ENCODE measurements around the gene ME3.

Gene ME3

GRCh38 chr11:86692317-86692716 is 19.9 kb upstream of the ME3 start:
- no peak for DNase-seq

- peak; percentile 65 for DNase-seq
These were observed 16.2 kb upstream of the ME3 start for GRCh38 chr11:86688398-86689179.

GRCh38 chr11:86687185-86687778 is 14.9 kb upstream of the ME3 start:
- no peak for DNase-seq

- no peak for DNase-seq
These were observed 14.1 kb upstream of the ME3 start for GRCh38 chr11:86686531-86686930.

GRCh38 chr11:86681483-86681756 is 9.0 kb upstream of the ME3 start:
- DNase-seq = no peak

- no peak for DNase-seq
These were observed 8.5 kb upstream of the ME3 start for GRCh38 chr11:86680716-86681482.

- no peak for DNase-seq
These were observed 6.4 kb upstream of the ME3 start for GRCh38 chr11:86678823-86679222.

- DNase-seq = no peak
These were observed 5.9 kb upstream of the ME3 start for GRCh38 chr11:86678296-86678695.

- no peak for DNase-seq
These were observed 4.2 kb upstream of the ME3 start for GRCh38 chr11:86676533-86677154.

GRCh38 chr11:86676010-86676409 is 3.6 kb upstream of the ME3 start:
- DNase-seq = no peak

GRCh38 chr11:86675017-86675416 is 2.6 kb upstream of the ME3 start:
- no peak for DNase-seq

GRCh38 chr11:86673872-86674750 is 1.7 kb upstream of the ME3 start:
- no peak for DNase-seq

- DNase-seq = no peak
These were observed 833 bp upstream of the ME3 start for GRCh38 chr11:86673055-86673843.

- DNase-seq = no peak
These were observed 847 bp downstream of the ME3 start for GRCh38 chr11:86671531-86672006.

GRCh38 chr11:86670911-86671310 is 1.5 kb downstream of the ME3 start:
- no peak for DNase-seq

GRCh38 chr11:86670181-86670580 is 2.2 kb downstream of the ME3 start:
- DNase-seq = no peak

GRCh38 chr11:86669424-86669823 is 3.0 kb downstream of the ME3 start:
- DNase-seq = no peak

- DNase-seq = no peak
These were observed 3.5 kb downstream of the ME3 start for GRCh38 chr11:86668929-86669328.

- DNase-seq = no peak
These were observed 6.2 kb downstream of the ME3 start for GRCh38 chr11:86666193-86666592.

GRCh38 chr11:86664930-86665329 is 7.5 kb downstream of the ME3 start:
- DNase-seq = no peak

- DNase-seq = no peak
These were observed 8.7 kb downstream of the ME3 start for GRCh38 chr11:86663761-86664160.

- DNase-seq = no peak
These were observed 9.1 kb downstream of the ME3 start for GRCh38 chr11:86663291-86663690.
